HG03280 (cell line): ENCODE data around the gene IPO11.
"Not testable (repeated sequence)": the region's sequence is repeated elsewhere in the genome, so short reads cannot be mapped to it uniquely, and the experiment has no call there.

ENCODE experiments used
- ATAC-seq: cut with Tn5 transposase; IDR thresholded peaks from one replicate; pipeline ENCODE4 v1.9.1; 2021; ENCODE audit warnings: mild to moderate bottlenecking, moderate library complexity; ENCODE audit not compliant: unreplicated experiment

The IPO11 gene

DNA sequence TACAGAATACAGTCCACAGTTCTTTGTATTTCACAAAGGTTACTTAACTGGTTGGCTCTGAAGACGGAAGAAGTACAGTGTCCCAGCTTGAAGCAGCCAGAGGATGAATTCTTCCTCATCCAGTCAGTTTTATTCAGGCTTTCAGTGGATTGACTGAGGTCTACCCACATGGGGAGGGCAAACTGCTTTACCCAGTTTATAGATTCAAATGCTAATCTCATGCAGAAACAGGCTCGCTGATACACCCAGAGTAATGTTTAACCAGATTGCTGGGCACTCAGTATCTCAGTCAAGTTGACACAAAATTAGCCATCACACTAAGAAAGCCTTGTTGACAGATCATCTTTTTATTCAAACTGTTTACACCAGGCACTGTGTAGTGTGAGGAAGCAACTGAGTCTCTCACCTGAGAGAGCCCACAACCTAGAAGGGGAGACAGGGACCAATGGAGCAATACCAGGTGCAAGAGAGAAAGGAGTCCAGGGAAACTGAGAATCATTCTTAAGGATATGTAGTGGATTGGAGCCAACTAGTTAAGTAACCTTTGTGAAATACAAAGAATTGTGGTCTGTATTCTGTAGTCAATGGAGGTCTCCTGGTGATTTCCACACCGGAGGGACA is 181.9 kb downstream of the IPO11 start:
- ATAC-seq: no peak

DNA sequence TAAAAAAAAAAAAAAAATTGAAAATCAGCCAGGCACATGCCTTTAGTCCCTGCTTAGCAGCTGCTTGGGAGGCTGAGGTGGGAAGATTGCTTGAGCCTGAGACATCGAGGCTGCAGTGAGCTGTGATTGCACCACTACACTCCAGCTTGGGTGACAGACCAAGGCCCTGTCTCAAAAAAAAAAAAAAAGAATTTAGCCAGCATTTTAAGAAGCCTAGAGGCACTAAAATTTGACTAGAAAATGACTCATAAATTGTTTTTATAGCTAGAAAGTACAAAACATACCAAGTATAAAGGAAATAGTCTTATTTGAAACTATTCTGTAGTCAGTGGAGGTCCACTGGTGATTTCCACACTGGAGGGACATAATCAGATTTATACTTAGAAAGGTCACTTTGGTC is 183.5 kb downstream of the IPO11 start:
- ATAC-seq: no peak

DNA sequence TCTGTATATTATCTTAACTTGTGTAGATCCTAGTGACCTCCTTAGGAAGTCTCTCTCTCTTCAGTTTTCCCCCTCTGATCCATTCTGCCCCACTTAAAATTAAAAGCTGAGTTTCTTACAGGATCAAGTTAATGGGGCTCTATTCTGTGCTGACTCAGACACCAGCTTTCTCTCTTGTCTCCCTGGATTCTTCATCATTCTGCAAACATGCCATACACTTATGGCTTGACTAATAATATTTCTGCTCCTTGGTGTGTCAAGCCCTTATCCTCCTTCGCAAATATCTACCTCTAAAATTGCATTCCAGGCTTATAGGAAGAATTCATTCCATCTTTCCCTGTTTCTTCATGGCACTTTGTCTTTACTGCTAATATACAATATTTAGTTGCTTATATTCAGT is 184.1 kb downstream of the IPO11 start:
- ATAC-seq: no peak

GRCh38 chr5:62597314-62597713 is 184.8 kb downstream of the IPO11 start:
- no peak for ATAC-seq

DNA sequence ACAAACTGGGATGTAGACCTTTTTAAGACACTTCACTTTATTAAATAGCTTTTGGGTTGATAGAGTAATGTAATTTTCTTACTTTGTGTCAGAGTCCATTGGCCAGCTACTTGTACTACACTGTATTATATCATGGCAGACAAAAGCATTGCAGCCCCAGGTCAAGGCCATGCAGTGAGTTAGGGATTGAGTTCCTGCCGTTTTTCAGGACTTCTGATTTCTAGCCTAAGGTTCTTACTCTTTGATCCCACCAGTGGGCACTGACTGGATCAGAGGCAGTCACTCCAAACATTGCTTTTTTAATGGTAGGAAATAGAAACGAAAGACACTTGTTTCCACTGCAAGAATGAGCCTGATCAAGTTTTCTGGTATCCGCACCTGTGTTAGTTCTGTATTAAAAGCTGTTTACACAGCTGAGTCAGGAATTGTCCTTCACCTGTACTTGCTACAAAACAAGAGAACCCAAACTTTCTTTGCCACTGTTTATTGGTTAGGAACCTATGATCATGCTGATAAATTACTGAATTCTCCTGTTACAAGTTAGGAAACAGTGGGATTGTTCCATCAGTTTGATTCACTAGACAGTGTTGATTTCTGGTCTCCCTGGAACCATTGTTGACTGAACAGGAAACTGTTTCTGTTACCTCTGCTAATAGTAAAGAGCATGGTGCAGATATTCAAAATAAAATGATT is 188.1 kb downstream of the IPO11 start:
- no peak for ATAC-seq

GRCh38 chr5:62603934-62604333 is 191.4 kb downstream of the IPO11 start:
- ATAC-seq: no peak

- ATAC-seq: no peak
Observed at GRCh38 chr5:62605638-62606037, 193.1 kb downstream of the IPO11 start.

DNA sequence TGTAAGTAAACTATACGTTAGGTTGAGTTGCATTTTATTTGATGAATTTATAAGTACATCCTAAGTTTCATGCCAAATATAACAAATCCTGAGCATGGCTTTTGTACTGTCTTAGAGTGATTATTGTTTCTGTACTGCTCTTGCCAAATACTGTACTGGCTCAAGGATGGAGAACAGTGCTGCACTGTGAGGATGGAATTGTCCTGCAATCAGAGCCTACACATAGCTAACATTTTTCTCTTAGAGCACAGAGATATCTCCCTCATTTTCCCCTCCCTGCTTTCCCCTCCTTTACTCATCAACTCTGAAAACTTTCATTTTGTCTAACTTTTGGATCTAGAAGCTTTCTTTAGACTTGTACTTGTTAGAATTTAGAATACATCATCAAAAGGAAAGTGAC is 194.3 kb downstream of the IPO11 start:
- no peak for ATAC-seq

DNA sequence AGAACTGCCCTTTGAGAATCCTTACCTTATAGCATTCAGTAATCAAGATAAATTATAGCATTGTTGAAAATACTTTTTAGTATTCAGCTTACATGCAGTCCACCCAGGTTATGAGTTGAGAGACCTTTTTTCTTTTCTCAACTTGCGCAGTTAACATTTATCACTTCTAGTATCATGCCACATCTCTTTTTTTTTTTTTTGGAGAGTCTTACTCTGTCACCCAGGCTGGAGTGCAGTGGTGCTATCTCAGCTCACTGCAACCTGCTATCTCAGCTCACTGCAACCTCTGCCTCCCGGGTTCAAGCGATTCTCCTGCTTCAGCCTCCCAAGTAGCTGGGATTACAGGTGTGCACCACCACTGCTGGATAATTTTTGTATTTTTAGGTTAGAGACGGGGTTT is 195.1 kb downstream of the IPO11 start:
- no peak for ATAC-seq

DNA sequence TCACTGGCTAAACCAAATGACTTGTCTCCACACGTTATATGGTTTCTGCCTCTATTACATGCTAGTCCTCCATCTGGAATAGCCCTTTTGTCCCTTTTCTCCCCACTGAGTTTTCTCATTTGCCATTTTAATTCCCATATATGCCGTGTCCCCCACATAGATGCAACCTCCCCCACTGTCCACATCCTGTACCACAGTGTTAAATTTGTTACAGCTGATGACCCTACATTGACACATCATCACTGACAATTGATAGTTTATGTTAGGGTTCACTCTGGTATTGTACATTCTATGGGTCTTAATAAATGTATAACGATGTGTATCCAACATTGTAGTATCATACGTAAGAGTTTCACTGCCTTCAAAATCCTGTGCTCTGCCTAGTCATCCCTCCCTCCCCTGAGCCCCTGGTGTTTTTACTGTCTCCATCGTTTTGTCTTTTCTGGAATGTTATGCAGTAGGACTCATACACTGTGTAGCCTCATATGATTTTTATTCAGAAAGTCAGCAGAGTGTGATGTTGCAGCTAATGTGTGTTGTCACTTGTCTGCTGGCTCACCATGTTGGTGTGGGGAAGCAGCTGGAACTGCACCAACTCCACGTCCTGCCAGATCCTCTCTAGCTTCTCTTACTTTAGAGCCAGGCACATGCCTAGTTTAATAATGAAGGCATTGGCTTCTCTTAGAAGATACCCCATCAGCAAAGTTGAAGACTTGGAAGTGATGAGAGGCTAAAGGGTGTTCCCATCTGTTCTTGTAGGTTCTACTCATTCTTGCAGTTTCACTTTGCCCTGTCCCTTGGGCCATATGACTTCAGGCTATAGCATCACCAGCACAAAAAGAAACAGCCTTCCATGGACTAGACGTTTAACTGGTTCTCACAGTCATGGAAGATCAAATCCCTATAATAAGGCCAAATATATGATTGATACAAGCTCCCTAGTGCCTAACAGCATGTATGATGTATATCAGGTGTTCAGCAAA is 196.3 kb downstream of the IPO11 start:
- no peak for ATAC-seq

DNA sequence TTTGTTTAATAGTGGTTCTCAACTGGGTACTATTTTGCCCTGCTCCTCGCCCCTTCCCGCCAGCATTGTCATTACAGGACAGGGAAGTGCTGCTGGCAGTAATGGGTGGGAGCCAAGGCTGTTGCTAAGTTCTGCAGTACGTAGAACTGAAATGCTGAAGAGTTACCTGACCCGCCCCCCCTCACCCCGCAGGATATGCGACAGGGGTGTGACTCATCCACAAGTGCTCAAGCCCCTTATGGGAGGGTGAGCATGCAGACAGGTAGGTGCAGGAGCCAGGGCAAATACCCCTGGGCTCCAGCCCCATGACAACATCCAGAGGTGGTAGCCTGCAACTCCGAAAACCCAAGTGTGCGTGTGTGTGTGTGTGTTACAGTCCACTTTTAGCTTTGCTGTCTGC is 201.8 kb downstream of the IPO11 start:
- no peak for ATAC-seq

DNA sequence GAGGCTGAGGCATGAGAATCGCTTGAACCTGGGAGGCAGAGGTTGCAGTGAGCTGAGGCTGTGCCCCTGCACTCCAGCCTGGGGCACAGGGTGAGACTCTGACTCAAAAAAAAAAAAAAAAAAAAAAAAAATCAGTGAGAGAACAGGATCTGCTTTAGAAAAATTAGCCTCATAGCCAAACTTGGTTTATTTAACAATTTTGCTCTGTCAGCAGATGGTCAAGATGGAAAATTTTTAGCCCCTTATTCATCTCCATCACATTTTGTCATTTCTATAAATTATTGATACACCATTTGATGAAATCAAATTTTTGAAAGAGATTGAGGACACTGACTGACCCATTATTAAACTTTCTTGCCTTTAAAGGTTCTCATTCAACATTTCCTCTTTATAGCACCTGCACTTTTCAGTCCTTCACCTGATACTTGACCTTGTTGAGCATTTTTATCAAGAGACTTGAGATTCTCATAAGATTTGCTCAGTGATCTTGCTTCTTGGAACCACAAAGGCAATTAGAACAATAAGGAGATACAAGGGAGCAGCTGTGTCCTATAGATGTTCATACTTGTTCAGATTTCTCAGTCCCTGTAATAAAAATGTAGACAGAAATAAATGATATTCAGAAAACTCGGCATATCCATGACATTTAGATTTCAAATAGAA is 204.2 kb downstream of the IPO11 start:
- no peak for ATAC-seq

DNA sequence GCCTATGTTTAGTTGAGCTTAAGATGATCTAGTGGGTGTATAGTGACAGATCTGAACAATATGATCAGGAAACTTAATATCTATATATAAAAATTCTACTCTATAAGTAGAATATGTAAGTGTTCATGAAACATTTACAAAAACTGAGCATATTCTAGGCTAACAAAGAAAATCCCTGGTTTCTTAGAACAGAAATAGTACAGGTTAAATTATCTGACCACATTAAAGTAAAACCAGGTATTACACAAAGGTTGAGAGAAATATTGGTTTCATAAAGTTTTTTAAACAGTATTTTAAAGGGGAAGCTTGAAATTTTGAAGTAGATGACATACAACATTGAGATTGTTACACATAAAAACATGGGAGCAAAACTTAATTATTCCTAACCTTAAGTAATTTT is 205.4 kb downstream of the IPO11 start:
- no peak for ATAC-seq

- no peak for ATAC-seq
Observed at GRCh38 chr5:62620761-62621160, 208.2 kb downstream of the IPO11 start.

DNA sequence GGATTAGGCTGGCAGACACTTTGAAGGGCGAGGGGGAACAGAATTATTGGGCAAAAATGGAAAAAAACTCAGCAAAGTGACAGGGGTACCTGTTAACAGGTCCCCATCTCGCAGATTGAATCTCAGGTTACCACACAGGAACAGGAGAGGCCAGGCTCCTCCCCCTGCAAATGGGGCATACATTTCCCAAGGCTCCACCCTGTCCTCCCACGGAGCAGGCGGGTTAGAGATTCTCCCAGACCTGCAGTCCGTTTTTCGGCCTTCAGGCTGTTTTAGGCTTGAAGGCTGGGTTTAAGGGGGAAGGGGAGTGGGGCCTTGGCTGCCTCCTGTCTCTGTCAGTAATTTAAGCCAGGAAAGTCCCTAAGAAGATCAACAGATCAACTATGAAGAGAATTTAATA is 208.7 kb downstream of the IPO11 start:
- no peak for ATAC-seq

DNA sequence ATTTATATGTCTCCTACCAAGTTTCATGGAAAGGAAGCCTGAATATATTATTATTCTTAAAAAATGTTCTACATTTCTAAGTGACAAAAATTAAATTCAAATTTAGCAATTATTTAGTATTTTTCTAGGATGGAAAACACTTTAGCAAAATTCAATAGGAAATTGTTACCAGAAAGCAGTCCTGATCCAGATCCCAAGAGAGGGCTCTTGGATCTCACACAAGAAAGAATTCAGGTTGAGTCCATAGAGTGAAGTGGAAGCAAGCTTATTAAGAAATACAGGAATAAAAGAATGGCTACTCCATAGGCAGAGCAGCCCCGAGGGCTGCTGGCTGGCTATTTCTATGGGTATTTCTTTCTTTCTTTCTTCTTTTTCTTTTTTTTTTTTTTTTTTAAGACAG is 210.7 kb downstream of the IPO11 start:
- no peak for ATAC-seq

- not testable (repeated sequence) for ATAC-seq
Observed at GRCh38 chr5:62624436-62624835, 211.9 kb downstream of the IPO11 start.

GRCh38 chr5:62626534-62626933 is 214.0 kb downstream of the IPO11 start:
- ATAC-seq: no peak

DNA sequence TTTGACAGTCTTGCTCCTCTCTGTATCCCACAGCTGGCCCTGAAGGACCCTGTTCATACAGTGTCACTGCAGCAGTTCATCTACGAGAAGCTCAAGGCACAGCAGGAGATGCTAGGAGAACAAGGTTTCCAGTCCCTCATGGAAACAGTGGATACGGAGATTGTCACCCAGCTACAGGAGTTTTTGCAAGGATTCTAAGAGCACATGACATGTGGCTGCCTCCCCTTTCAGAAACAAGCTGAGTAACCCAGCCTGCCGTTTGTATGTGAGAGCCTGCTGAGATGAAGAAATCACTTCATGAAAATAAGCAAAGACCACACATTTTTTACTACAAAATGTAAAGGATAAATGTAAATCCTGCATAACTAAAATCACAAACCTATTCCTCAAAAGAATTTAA is 214.6 kb downstream of the IPO11 start:
- ATAC-seq: no peak

GRCh38 chr5:62627901-62628300 is 215.3 kb downstream of the IPO11 start:
- no peak for ATAC-seq

DNA sequence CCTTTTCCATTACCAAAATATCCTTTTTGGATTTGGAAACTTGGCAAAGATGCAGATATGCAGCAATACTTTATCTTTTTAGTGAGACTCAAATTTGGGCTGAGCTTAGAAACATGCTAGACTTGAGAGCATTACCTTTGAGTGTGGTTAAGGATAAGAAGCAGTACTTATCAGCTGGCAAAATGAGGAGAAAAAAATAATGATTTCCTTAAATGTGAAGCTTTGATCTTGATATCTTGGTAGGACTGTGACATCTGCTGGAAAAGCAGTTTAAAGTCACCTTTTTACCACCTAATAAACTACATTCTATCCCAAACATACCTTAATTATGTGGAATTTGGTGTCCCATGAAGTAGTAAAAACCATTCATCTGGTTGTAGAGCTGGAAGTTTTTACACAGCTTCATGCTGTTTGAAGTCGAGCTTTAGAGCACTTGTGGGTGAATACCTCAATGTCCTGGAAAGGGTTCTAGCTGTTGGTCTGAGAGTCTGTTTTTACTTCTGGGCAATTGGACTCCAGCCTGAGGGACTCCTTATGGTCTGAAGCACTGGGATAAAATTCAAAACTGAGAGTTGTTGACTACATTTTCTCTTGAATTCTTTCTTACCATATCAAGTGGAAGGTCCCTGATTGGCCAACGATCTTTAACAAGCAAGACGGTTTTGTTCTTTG is 219.5 kb downstream of the IPO11 start:
- no peak for ATAC-seq
